WTC11 (cell line): Measurements from ENCODE around the gene BAIAP2. TPM values are rescaled to one million over a fixed set of nuclear protein-coding genes. Genes with fewer than 3 reads are reported as not detected.
A peak's percentile ranks its signal among the peaks of the same experiment; 100 is the strongest.

ENCODE experiments used
- ATAC-seq: fragments of 200-7000 bp; cut with Tn5 transposase; 2 replicates; pipeline ENCODE4 v1.10.0; 2021; ENCODE audit warnings: mild to moderate bottlenecking, moderate library complexity
- CTCF ChIA-PET: fragments of 300-600 bp; sonication (Branson Sonifier 250); formaldehyde crosslinking; loops from one replicate; lab custom pipeline; 2021; ENCODE audit warnings: antibody characterized with exemption; lab: Charles Lee
- POLR2A ChIA-PET: fragments of 350-600 bp; sonication (Branson Sonifier 250); formaldehyde crosslinking; loops from one replicate; lab custom pipeline; 2021; ENCODE audit warnings: antibody characterized with exemption; lab: Charles Lee
- DNase-seq: peaks from one replicate; pipeline ENCODE4 v3.0.0; 2021; ENCODE audit warnings: low spot score
- H3K27ac Mint-ChIP-seq: 2 replicates; pipeline ENCODE4 v1.8.0; 2021; ENCODE audit warnings: mixed read lengths
- H3K27me3 Mint-ChIP-seq: 2 replicates; pipeline ENCODE4 v1.8.0; 2021; ENCODE audit warnings: low read depth, mild to moderate bottlenecking, moderate library complexity, mixed read lengths
- H3K36me3 Mint-ChIP-seq: 2 replicates; pipeline ENCODE4 v1.8.0; 2021; ENCODE audit warnings: mixed read lengths
- H3K4me1 Mint-ChIP-seq: 2 replicates; pipeline ENCODE4 v1.8.0; 2022; ENCODE audit warnings: mixed read lengths
- H3K4me3 Mint-ChIP-seq: 2 replicates; pipeline ENCODE4 v1.8.0; 2021; ENCODE audit warnings: mild to moderate bottlenecking, moderate library complexity, mixed read lengths
- H3K9me3 Mint-ChIP-seq: 2 replicates; pipeline ENCODE4 v1.8.0; 2021; ENCODE audit warnings: mixed read lengths
- ATF1 ChIP-seq: sonication (generic); formaldehyde crosslinking; IDR thresholded peaks from 2 replicates; pipeline ENCODE4 v1.8.1; 2023; ENCODE audit warnings: mild to moderate bottlenecking, moderate library complexity, missing genetic modification reagents
- EMX1 ChIP-seq: fragments of 250-450 bp; sonication (Bioruptor Pico); IDR thresholded peaks from 2 replicates; pipeline ENCODE4 v1.8.0; 2021; ENCODE audit warnings: mild to moderate bottlenecking
- ETV6 ChIP-seq: sonication (generic); formaldehyde crosslinking; IDR thresholded peaks from 2 replicates; pipeline ENCODE4 v1.8.1; 2022; ENCODE audit warnings: mild to moderate bottlenecking, missing genetic modification reagents
- GRHL2 ChIP-seq: fragments of 250-450 bp; sonication (Bioruptor Pico); IDR thresholded peaks from 2 replicates; pipeline ENCODE4 v1.8.0; 2022; ENCODE audit warnings: mild to moderate bottlenecking, moderate library complexity; ENCODE audit not compliant: insufficient replicate concordance, severe bottlenecking
- JAZF1 ChIP-seq: fragments of 250-450 bp; sonication (Bioruptor Pico); IDR thresholded peaks from 2 replicates; pipeline ENCODE4 v1.9.0; 2021; ENCODE audit warnings: moderate library complexity, mild to moderate bottlenecking, inconsistent platforms
- NFE2L1 ChIP-seq: sonication (generic); formaldehyde crosslinking; IDR thresholded peaks from 2 replicates; pipeline ENCODE4 v1.8.1; 2023; ENCODE audit warnings: missing genetic modification reagents
- NFYB ChIP-seq: sonication (generic); formaldehyde crosslinking; conservative IDR thresholded peaks from 2 replicates; pipeline ENCODE4 v1.8.0; 2022; ENCODE audit warnings: low read depth, missing genetic modification reagents
- RORB ChIP-seq: fragments of 250-450 bp; sonication (Bioruptor Pico); IDR thresholded peaks from 2 replicates; pipeline ENCODE4 v1.9.0; 2021; ENCODE audit warnings: mild to moderate bottlenecking
- SP1 ChIP-seq: sonication (generic); formaldehyde crosslinking; conservative IDR thresholded peaks from 2 replicates; pipeline ENCODE4 v1.8.1; 2022; ENCODE audit warnings: missing genetic modification reagents
- ZNF121 ChIP-seq: sonication (generic); formaldehyde crosslinking; IDR thresholded peaks from 2 replicates; pipeline ENCODE4 v1.8.0; 2023; ENCODE audit warnings: missing genetic modification reagents
- total RNA-seq: library from RNA; stranded (reverse); gene quantifications from 3 replicates; pipeline ENCODE4 v1.2.3, GENCODE V29; 2021
- TF ChIP-seq, protein P1 (sequence below): fragments of 250-450 bp; sonication (Bioruptor Pico); IDR thresholded peaks from 2 replicates; pipeline ENCODE4 v1.9.0; 2021; ENCODE audit warnings: mild to moderate bottlenecking
- TF ChIP-seq, protein P2 (sequence below): sonication (generic); formaldehyde crosslinking; IDR thresholded peaks from 2 replicates; pipeline ENCODE4 v1.8.0; 2022; ENCODE audit warnings: mild to moderate bottlenecking, missing genetic modification reagents
- TF ChIP-seq, protein P3 (sequence below): sonication (generic); formaldehyde crosslinking; IDR thresholded peaks from 2 replicates; pipeline ENCODE4 v1.8.1; 2022; ENCODE audit warnings: missing genetic modification reagents, borderline replicate concordance
- TF ChIP-seq, protein P4 (sequence below): fragments of 200-600 bp; IDR thresholded peaks from 2 replicates; pipeline ENCODE4 v1.8.0; 2022; ENCODE audit warnings: antibody characterized with exemption
- TF ChIP-seq, protein P5 (sequence below): sonication (generic); formaldehyde crosslinking; IDR thresholded peaks from 2 replicates; pipeline ENCODE4 v1.8.1; 2023; ENCODE audit warnings: mild to moderate bottlenecking, missing genetic modification reagents, moderate library complexity

Gene BAIAP2
- total RNA-seq, 1 experiment from 2014 or later: 20.7 TPM

DNA sequence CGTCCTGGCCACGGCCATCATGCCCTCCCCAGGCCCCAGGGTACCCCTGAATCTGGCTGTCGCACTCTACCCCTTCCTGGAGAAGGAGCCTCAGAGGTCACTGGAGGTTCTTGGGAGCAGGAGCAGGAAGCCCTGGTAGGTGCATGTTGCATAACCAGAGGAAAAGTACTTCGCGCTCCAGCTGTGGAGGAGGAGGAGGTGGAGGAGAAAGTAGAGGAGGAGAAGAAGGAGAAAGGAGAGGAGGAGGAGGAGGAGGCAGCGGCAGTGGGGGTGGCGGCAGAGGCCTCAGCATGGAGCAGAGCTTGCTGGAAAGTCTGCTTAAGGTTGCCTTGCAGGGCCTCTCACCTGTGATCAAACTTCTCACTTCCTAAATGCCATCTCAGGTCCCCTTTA is 61.8 kb downstream of the BAIAP2 start (continued):
- TF ChIP-seq, protein P1, sequence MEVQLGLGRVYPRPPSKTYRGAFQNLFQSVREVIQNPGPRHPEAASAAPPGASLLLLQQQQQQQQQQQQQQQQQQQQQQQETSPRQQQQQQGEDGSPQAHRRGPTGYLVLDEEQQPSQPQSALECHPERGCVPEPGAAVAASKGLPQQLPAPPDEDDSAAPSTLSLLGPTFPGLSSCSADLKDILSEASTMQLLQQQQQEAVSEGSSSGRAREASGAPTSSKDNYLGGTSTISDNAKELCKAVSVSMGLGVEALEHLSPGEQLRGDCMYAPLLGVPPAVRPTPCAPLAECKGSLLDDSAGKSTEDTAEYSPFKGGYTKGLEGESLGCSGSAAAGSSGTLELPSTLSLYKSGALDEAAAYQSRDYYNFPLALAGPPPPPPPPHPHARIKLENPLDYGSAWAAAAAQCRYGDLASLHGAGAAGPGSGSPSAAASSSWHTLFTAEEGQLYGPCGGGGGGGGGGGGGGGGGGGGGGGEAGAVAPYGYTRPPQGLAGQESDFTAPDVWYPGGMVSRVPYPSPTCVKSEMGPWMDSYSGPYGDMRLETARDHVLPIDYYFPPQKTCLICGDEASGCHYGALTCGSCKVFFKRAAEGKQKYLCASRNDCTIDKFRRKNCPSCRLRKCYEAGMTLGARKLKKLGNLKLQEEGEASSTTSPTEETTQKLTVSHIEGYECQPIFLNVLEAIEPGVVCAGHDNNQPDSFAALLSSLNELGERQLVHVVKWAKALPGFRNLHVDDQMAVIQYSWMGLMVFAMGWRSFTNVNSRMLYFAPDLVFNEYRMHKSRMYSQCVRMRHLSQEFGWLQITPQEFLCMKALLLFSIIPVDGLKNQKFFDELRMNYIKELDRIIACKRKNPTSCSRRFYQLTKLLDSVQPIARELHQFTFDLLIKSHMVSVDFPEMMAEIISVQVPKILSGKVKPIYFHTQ (CRISPR knock-in tag): no peak
- TF ChIP-seq, protein P2, sequence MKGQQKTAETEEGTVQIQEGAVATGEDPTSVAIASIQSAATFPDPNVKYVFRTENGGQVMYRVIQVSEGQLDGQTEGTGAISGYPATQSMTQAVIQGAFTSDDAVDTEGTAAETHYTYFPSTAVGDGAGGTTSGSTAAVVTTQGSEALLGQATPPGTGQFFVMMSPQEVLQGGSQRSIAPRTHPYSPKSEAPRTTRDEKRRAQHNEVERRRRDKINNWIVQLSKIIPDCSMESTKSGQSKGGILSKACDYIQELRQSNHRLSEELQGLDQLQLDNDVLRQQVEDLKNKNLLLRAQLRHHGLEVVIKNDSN: no peak
- TF ChIP-seq, protein P3, sequence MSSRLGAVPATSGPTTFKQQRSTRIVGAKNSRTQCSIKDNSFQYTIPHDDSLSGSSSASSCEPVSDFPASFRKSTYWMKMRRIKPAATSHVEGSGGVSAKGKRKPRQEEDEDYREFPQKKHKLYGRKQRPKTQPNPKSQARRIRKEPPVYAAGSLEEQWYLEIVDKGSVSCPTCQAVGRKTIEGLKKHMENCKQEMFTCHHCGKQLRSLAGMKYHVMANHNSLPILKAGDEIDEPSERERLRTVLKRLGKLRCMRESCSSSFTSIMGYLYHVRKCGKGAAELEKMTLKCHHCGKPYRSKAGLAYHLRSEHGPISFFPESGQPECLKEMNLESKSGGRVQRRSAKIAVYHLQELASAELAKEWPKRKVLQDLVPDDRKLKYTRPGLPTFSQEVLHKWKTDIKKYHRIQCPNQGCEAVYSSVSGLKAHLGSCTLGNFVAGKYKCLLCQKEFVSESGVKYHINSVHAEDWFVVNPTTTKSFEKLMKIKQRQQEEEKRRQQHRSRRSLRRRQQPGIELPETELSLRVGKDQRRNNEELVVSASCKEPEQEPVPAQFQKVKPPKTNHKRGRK (CRISPR knock-in tag): no peak
- TF ChIP-seq ATF1: no peak

DNA sequence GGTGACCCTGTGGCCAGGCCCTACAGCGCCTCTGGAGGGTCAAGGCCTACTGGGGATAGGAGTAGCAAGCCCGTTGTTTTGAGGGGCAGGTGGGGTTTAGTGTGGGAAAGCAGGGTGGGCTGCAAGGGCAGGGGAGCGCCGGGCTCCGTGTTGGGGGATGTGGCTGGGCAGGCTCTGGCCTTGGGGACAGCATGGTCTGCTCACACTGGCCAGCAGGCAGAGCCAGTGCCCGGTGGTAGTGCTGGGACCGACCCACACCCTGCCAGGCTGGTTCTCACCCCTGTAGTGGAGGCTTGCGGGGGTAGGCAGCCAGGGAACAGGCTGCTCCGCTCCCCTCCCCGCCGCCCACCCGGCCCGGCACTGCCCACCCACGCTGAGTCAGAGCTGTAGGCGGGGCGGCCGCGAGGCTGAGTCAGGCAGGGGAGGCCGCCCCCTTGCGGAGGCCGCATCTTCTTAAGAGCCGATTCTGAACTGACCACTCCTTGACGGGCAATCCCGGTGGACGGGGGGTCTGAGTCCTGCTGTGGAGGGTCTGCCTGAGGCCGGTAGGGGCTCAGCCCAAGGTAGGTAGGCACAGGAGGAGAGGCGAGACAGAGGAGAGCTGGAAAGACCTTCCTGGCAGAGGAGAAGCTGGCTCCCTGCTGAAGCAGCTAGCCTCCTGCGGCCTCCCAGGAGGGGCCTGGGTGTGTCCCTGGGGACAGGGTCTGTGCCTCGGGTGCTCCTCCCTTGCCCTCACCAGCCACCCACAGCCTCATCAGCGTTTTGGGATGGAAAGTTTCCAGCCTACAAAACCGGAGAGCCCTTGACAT is 62.4 kb downstream of the BAIAP2 start:
- Mint-ChIP-seq H3K27me3 (no peaks in the 10 kb centered on the region), H3K27ac (no peak overlapping the region), H3K4me1 (peaks cover 18% of the 10 kb centered on the region), H3K4me3 (no peak overlapping the region), H3K9me3 (no peaks in the 10 kb centered on the region), H3K36me3 (no peaks in the 10 kb centered on the region)
- CTCF ChIA-PET: interaction anchor here (0.6 to 4.5 kb wide), 34 partner anchors 9 to 1029 kb away, joined by 3 to 32 read pairs (median 4); partner anchors contain the start of genes BAIAP2, CEP131, NDUFAF8 and TEPSIN
- peak; percentile 67 for DNase-seq
- ATAC-seq: peak; percentile 6; the same call in 1 of the 2 replicates
- TF ChIP-seq EMX1 (CRISPR knock-in tag) (no peak), JAZF1 (CRISPR knock-in tag) (no peak), SP1 (CRISPR knock-in tag) (0 out of 2 replicates have a peak, but pooled peaks have one; percentile 40), NFE2L1 (0 out of 2 replicates have a peak, but pooled peaks have one; percentile 19), GRHL2 (CRISPR knock-in tag) (no peak)
- TF ChIP-seq, protein P4, sequence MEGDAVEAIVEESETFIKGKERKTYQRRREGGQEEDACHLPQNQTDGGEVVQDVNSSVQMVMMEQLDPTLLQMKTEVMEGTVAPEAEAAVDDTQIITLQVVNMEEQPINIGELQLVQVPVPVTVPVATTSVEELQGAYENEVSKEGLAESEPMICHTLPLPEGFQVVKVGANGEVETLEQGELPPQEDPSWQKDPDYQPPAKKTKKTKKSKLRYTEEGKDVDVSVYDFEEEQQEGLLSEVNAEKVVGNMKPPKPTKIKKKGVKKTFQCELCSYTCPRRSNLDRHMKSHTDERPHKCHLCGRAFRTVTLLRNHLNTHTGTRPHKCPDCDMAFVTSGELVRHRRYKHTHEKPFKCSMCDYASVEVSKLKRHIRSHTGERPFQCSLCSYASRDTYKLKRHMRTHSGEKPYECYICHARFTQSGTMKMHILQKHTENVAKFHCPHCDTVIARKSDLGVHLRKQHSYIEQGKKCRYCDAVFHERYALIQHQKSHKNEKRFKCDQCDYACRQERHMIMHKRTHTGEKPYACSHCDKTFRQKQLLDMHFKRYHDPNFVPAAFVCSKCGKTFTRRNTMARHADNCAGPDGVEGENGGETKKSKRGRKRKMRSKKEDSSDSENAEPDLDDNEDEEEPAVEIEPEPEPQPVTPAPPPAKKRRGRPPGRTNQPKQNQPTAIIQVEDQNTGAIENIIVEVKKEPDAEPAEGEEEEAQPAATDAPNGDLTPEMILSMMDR: peak; percentile 38; the same call in 1 of the 2 replicates
- TF ChIP-seq, protein P5, sequence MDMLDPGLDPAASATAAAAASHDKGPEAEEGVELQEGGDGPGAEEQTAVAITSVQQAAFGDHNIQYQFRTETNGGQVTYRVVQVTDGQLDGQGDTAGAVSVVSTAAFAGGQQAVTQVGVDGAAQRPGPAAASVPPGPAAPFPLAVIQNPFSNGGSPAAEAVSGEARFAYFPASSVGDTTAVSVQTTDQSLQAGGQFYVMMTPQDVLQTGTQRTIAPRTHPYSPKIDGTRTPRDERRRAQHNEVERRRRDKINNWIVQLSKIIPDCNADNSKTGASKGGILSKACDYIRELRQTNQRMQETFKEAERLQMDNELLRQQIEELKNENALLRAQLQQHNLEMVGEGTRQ (CRISPR knock-in tag): no peak
- POLR2A ChIA-PET: interaction anchor here (0.5 to 0.6 kb wide), 2 partner anchors 310 to 388 kb away, joined by 3 read pairs; no protein-coding TSS in a partner anchor

DNA sequence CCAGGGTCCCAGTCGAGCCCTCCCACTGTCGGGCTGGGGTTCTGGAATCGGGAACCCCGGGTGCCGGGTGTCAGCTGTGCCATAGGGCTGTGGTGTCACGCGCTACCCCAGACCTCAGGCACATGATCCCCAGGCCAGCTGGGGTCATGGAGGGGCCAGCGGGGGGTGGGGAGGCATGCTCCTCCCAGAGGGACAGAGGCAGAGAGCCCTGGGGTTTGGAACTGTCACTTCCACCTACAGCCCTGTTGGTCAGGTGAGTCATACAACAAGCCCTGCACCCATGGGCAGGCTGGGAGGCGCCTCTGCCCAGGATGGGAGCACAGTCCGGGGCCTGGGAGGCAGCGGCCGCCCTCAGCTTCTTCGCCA is 63.0 kb downstream of the BAIAP2 start:
- peaks cover 18% of the 10 kb centered on the region for H3K4me1 Mint-ChIP-seq
- CTCF ChIA-PET: interaction anchor here (0.6 to 4.5 kb wide), 25 partner anchors 8 to 822 kb away, joined by 3 to 32 read pairs (median 5); partner anchors contain the start of gene BAIAP2
- no peak for DNase-seq
- H3K27ac Mint-ChIP-seq: no peak overlapping the region
- no peaks in the 10 kb centered on the region for H3K27me3 Mint-ChIP-seq
- H3K4me3 Mint-ChIP-seq: no peak overlapping the region
- POLR2A ChIA-PET: interaction anchor here (0.6 kb wide), 1 partner anchor 311 kb away, joined by 3 read pairs; no protein-coding TSS in a partner anchor
- H3K36me3 Mint-ChIP-seq: no peaks in the 10 kb centered on the region
- ATAC-seq: no peak
- no peak for TF ChIP-seq ZNF121 (CRISPR knock-in tag)
- TF ChIP-seq NFYB: no peak
- TF ChIP-seq ETV6: no peak
- no peak for TF ChIP-seq SP1 (CRISPR knock-in tag)
- TF ChIP-seq RORB: no peak
- H3K9me3 Mint-ChIP-seq: no peaks in the 10 kb centered on the region
